Skeletal muscle cell (primary cell): ENCODE data around the gene FNDC11.

Experiments used
- DNase-seq: peaks from one replicate; pipeline ENCODE4 v3.0.0-alpha.2; 2010; ENCODE audit warnings: low read depth
- H3K4me3 ChIP-seq: 2 replicates; pipeline ENCODE4 v1.5.1; 2011; ENCODE audit warnings: low read depth, mild to moderate bottlenecking, control low read depth, low read length, moderate library complexity

FNDC11 gene

DNA sequence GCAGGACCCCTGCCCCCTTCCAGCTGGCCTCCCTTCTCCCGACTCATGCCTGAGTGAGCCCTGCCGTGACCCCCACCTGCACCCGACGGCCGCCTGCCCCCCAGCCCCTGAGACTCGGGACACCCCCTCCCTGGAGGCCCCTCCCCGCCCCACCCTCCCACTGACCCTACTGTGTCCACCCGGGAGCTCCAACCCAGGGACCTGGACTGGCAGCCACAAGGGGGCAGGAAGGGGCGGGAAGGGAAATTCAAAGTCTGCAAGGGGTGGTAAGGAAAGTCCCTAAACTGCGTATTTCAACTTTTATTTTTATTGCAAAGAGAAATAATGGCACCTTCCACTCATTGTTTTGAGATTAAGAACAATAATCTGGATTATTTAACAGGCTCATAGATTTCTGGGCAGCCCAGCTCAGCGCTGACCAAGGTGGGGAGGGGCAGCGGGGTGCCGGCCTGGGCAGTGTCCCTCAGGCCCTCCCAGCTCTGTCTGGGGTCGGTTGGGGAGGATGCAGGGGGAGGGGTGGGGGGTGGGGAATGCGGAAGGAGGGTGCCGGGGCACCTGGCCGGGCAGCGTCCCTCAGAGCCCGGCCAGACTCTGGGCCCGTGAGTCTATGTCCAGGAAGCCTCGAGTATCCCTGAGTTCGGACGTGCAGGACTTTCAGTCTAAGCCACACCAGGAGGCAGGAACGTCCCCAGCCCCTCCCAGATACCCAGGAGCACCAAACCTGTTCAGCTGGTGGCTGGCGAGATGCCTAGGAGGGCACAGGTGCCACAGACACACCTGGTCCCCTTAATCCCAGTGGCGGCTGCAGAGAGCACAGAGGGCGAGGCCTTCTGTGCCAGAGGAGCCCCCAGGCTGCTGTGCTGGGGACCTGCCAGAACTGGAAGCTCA, 15.5 kb upstream of the FNDC11 start:
- no peak for DNase-seq
- peak overlapping the region; percentile 26 for H3K4me3 ChIP-seq

DNA sequence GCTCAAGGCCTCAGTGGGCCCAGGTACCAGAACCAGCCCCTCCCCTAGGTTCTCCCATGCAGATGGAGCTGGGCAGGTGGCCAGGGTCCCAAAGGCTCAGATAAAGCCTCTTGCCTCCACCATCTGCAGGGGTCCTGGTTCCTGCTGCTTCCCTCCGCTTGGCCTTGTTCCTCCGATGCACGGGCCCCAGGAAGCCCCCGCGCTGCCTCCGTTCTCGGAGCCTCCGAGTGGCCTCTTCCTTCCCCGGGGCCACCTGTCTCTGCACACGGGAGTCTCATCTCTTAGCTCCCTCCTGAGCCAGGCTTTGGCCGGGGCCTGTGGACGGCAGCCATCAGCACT, 14.9 kb upstream of the FNDC11 start:
- no peak for DNase-seq

DNA sequence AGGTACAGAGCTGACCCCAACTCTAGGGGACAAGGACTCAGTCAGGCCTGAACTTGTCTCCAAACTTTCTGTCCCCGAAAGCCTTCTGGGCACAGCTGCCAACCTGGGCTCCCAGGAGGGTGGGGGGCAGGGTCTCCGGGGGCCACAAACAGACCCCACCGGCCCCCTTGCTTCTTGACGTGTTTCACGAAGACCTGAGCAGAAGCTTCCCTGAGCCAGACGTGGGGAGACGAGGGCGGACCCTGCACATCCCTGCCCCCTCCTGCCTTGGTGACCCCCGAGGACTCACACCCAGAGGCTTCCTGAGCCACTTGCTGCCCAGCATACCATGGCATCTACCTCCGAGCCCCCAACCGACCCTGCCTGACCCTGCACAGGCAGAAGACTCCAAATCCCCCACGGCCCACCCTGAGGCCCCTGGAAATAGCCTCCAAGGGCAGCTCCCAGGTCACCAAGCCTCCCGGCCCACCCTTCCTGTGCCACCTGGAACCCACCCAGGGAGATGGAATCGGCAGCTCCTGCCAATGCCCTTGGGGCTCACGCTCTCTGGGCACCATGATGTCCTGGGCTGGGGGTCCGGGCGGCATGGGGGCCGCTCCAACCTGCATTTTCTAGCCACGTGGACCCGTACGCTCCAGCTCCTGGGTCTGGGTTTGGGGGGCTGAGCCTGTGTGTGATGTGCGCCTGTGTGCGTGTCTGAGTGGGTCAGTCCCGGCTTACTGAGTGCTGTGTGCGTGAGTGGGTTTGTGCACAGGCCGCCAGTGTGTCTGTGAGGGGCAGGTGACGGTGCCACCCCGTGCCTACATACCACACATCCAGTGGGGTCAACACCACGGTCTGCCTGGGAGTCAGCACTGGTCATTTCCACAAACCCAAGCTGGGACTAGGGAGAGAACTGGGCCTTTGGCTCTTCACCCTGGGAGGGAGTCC, 14.3 kb upstream of the FNDC11 start:
- no peak overlapping the region for H3K4me3 ChIP-seq
- DNase-seq, result no peak

More for the DNA sequence above, 14.9 kb upstream of the FNDC11 start:
- H3K4me3 ChIP-seq, result no peak overlapping the region

DNA sequence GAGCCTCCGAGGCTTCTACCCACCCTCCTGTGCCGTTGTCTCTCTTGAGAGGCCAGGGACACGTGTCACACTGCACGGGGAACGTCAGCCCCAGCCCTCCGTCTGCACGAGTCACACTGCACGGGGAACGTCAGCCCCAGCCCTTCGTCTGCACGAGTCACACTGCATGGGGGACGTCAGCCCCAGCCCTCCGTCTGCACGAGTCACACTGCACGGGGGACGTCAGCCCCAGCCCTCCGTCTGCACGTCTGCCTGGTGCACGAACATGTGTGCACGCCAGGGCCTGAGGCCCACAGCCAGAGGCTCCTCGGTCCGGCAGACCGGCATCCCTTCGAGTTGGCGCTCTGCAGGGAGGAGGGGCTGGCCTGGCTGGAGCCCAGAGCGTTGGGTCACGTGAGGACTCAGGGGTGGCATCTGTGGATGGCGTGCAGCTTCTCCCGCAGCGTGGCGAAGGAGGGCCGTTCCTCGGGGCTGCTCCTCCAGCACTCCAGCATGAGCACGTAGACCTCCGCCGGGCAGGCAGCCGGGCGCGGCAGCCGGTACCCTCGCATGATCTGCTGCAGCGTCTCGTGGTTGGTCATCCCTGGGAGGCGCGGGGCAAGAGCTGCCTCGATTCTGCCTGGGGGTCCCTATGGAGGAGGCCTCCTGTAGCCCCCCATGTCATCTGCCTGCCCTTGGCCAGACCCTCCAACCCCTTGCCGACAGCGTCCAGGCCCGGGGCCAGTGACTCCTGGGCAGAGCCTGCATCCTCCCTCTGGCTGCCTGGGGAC, 13.4 kb upstream of the FNDC11 start:
- no peak for DNase-seq

DNA sequence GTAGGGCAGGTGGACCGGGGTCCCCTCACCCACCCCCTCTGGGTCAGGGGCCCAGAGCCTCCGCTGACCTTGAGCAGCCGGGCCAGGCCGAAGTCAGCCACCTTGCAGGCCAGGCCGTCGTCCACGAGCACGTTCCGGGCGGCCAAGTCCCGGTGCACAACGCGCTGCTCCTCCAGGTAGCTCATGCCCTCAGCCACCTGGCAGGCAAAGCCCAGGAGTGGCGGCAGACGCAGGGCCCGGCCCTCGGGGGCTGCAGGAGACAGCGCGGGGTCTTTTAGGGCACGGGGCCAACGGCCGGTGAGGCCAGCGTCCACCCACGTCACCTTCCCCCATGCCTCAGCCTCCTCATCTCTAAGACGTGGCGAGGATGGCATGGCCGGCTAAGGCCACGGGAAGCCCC, 12.6 kb upstream of the FNDC11 start:
- no peak overlapping the region for H3K4me3 ChIP-seq
- DNase-seq, result no peak

More for the DNA sequence above, 13.4 kb upstream of the FNDC11 start:
- H3K4me3 ChIP-seq, result no peak overlapping the region

DNA sequence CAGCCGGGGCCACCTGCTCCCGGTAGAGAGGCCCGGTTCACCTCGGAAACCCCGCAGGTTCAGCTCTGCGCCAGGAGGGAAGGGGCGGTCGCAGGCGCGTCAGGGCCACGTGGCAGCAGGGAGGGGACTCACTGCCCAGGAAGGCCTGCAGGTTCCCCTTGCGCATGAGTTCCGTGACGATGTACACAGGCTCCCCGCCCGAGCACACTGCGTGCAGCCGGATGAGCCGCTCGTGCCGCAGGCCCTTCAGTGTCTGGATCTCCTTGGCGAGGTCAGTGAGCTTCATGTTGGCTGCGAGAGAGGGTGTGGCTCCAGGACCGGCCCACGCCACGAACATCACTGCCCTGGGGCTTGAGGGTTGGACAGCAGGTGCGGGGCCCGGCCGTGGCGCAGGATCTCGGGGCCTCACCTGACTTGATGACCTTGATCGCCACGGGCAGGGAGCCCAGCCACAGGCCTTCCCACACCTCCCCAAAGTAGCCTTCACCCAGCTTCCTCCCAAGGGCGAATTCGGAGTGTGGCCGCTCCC, 11.9 kb upstream of the FNDC11 start:
- no peak for DNase-seq

DNA sequence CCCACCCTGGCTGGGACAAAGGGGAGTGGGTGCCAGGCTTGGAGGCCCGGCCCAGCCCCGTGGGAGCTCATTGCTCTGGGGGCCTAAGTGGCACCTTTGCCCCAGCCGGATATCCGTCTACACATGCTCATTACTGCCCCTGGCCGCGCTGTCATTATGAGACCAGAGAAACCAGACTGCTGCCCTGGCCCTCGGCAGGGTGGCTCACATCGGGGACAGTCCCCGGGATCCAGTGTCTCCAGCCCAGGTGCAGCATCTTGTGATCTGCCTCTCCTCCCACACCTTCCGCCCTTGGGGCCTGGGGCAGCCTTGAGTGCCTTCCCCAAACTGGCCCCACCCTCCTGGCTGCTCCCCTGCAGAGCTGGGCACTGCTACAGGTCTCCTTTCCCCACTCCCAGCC, 11.3 kb upstream of the FNDC11 start:
- no peak for DNase-seq
- no peak overlapping the region for H3K4me3 ChIP-seq

More for the DNA sequence above, 11.9 kb upstream of the FNDC11 start:
- no peak overlapping the region for H3K4me3 ChIP-seq

DNA sequence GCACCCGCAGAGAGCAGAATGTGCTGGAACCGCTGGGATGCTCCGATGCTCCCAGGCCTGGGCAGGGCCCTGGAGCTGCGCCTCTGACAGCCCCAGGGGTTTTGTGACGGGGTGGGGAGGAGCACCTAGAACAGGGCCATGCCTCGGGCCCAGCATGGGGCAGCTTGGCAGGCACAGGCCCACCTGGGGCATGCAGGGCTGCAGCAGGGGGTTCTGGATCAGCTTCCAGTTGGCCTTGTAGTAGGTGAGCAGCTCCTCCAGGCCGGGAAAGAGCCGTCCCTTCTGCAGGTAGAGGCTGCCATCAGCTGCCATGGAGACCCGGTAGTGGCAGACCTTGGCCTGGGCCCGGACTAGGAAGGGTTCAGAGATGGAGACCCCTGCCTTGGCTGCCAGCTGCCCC, 10.8 kb upstream of the FNDC11 start:
- DNase-seq, result no peak
- H3K4me3 ChIP-seq, result no peak overlapping the region

DNA sequence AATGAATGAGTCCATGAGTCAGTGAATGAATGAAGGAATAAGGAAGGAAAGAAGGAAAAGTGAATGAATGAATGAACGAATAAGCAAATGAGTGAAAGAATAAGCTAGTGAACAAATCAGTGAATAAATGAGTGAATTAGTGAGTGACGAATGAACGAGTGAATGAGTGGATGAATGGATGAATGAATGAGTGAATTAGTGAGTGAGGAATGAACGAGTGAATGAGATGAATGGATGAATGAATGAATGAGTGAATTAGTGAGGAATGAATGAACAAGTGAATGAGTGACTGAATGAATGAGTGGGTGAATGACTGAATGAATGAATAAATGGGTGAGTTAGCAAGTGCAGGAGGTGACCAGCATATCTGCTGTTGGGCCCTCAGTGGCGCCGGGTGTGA, 10.2 kb upstream of the FNDC11 start:
- DNase-seq, result no peak
- H3K4me3 ChIP-seq, result no peak overlapping the region

DNA sequence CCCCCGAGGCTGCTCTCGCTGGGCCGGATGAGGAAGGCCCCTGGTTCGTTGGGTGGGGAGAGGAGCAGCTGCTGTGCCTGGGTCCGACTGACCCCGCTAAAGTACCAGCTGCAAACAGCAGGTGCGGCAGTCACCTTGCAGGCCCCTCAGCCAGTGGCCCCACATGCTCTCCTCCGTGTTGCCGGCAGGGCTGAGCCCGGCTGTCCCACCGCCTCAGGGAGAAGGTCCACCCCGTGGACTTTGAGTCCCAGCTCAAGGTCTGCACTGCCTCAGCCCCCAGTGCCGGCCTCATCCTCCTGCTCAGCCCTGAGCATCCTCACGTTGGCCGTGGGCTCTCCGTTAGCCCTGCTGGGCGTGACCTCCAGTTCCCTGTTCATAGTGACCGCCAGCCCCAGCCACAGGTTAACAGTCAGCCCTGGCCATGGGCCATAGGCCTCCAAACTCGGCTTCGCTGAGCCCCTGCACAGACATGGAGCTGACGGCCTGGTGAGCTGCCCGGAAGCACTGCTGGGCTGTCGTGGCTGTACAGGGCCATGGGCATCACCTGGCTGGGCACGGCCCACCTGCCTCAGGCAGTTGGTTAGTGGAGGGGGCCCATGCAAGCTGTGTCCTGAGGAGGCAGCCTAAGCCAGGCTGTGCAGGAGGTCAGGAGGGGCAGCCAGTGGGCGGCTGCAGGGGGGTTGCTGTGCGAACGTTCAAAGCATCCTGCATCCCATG, 9.6 kb upstream of the FNDC11 start:
- no peak for DNase-seq
- no peak overlapping the region for H3K4me3 ChIP-seq

DNA sequence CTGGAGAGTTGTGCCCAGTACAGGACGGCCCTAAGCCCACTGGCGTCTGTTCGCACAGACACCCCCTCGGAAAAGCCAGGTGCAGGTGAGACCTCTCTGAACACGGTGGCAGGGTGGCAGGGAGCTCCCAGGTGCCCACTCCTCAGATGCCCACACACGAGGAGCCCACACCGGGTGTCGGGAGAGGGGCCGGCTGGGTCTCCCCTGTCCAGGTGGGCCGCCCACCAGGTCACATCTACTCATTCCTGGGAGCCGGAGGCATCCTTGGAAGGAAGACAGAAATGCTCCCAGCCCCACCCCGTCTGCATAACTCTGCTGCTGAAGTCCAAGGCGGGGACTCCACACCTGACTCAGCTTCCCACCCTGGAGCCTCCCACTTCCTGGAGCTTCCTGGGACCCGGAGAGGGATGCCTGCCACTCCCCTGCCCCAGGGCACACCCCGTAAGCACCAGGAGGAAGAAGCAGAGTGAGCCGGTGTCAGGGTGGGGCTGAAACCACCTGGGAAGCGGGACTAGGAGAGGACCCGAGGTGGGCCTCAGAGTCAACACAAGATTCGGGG, 8.9 kb upstream of the FNDC11 start:
- no peak overlapping the region for H3K4me3 ChIP-seq
- DNase-seq, result no peak

DNA sequence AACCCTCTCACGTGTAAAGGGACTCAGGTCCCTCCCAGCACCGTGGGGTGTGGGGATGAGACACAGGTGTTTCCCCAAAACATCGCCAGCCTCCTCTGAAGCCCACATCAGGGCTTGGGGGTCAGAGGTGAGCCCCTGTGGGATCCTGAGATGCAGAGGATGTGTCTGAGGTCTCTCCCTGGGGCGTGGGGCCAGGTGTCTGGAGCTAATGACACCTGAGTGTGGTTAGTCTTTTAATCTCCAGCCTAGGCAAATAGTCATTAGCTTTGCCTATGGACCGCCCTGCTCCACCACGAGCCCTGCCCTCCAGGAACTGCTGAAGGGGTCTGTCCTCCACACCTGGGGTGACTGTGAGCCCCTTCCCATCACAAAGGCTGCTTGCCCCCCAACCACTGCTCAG, 8.1 kb upstream of the FNDC11 start:
- DNase-seq, result no peak
- no peak overlapping the region for H3K4me3 ChIP-seq

DNA sequence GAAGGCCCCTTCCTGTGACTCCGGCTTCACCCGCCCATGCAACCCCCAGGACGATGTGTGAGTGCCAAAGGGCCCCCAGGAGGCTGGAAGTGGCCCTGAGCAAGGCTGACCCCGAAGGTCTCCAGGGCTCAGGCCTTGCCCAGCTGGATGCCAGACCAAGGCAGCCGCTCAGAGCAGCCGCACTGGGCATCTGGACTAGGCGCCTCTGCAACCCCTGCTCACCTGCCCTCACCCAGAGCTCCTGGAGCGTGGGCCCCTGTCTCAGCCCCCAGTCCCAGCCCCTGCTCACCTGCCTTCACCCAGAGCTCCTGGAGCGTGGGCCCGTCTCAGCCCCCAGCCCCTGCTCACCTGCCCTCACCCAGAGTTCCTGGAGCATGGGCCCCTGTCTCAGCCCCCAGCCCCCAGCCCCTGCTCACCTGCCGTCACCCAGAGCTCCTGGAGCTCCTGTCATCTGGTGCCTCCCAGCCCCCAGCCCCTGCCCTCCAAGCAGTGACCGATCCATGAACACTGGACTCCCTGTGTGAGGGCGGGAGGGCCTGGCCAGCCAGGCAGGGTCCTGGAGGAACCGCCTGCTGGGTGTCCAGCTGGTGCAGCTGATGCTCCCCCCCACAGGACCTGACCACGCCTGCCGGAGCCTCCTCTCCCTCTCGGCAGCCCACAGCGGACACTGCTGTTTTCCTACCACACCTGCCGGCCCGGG, 7.6 kb upstream of the FNDC11 start:
- no peak for DNase-seq
- H3K4me3 ChIP-seq, result no peak overlapping the region

DNA sequence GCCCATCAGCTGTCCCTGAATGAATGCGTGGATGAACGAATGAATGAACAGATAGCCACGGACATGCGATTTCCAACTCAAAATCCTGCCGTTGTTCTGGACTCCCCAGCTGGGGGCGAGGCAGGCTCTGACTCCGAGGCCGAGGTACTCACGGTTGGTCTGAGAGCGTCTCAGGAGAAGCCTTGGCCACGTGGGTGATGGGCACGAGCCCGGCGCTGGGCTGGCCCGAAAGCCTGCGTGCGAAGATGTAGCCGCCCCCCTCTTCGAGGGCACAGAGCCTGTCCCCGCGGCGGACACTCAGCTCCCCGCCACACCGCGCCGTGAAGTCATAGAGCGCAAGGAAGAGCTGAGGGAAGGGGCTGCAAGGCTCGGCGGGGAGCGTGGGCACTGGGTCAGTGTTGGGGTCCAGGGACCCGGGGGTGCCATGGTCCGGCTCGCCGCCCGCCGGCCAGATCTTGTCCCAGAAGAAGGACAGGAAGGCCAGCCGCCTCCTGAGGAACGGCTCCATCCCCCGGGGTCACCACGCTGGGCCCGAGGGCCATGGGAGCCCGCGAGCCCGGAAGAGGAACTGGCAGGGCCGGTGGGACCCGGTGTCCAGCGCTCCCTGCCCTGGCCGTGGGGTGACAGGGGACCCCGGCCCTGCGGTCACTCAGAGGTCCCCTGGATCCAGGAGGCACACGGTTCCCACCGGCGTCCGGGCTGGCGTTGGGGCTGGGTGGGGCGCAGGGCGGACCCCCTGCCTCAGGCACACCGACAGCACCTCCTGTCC, 6.8 kb upstream of the FNDC11 start:
- H3K4me3 ChIP-seq, result no peak overlapping the region
- no peak for DNase-seq

DNA sequence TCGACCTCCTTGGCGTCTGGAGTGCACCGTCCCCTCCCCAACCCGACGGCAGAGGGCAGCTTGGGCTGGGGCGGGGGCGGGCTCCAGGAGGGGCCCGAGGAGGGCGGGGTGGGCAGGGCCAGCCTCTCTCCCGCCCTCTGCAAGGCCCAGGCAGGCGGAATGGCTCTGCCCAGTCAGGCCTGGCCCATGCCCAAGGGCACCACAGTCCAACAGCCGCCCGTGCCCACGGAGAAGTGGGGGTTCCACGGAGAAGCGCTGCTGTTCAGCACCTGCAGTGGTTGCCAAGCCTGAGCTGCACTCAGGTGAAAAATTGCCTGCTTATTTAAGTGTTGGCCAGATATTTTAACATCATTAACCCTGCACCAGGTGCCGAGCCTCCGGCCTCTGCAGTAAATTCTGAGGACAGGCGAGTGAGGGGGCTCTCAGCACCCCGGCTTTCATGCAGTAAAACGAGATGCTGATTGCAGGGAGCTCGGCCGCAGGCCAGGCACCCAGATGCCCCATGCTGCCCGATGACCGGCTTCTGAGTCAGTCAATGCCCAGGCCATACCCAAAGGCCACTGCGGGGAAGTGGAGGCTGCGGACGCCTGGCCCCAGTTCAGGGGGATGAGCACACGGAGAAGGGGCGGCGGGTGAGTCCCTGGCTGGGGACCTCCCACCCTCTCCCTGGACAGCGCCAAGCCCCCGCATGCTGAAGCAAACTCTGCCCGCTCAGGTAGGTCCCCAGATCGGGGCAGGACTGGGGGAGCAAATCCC, 6.1 kb upstream of the FNDC11 start, which contains the start of gene SRMS:
Gene SRMS (minus strand): TSS at position 25 of the 756 bp plus-strand sequence. CDS start 286 bp downstream, outside the sequence.
- no peak for DNase-seq
- no peak within 1 kb of the TSS for H3K4me3 ChIP-seq

DNA sequence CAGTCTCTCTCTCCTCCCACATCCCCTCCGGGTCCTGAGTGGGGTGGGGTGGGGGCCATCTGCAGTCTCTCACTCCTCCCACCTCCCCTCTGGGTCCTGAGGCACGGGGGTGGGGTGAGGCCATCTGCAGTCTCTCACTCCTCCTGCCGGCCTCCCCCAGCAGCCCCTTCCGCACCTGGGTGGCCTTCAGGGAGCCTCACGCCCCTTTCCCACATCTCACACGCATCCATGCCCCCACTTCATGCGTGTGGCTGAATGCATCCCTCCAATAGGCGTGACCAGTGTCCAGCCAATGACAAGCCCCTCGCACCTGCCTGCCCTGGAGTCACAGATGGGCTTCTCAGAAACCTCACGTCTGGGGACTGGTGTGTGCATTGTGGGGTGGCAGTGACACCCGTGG, 5.4 kb upstream of the FNDC11 start:
- no peak overlapping the region for H3K4me3 ChIP-seq

DNA sequence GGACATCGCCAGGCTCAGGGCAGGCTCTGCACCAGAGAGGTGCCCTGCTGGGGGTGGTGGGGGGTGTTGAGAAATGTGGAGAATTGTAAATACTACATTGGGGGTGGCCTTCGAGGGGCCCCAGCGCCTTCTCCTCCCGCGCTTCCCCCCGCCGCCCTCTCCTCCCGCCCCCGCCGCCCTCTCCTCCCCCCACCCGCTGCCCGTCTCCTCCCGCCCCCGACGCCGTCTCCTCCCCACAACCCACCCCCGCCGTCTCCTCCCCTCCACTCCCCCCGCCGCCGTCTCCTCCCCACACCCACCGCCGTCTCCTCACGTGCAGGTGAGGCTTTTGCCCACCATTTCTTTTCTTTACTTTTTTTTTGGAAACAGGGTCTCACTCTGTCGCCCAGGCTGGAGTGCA, 4.9 kb upstream of the FNDC11 start:
- no peak for DNase-seq
- no peak overlapping the region for H3K4me3 ChIP-seq

More for the DNA sequence above, 5.4 kb upstream of the FNDC11 start:
- DNase-seq, result no peak
